Gastrocnemius medialis (tissue), 4 donors: ENCODE measurements around the gene COBL. TPM values are rescaled to one million over a fixed set of nuclear protein-coding genes. Genes with fewer than 3 reads are reported as not detected.

Experiments used
- ATAC-seq, 2 donors: fragments of 150-250 bp; one replicate each; pipeline ENCODE4 v1.9.1; 2016
- DNase-seq, 2 donors: peaks; one replicate each; pipeline ENCODE4 v3.0.0-alpha.2; 2019
- H3K27ac ChIP-seq, 4 donors: fragments of 200-600 bp; sonication (generic); 1 replicate in 1 of 4; 2 replicates in 3 of 4; pipeline ENCODE4 v1.5.1; 2016 to 2018; ENCODE audit warnings: mild to moderate bottlenecking in 2 of 4, moderate library complexity in 1 of 4
- H3K27me3 ChIP-seq, 3 donors: fragments of 200-600 bp; sonication (generic) in 2 of 3; 1 replicate in 1 of 3; 2 replicates in 2 of 3; pipeline versions ENCODE4 v1.5.1 to v1.6.0; 2016 to 2019; ENCODE audit warnings: mild to moderate bottlenecking in 1 of 3, moderate library complexity in 1 of 3
- H3K36me3 ChIP-seq, 2 donors: fragments of 200-600 bp; sonication (generic) in 1 of 2; one replicate each; pipeline ENCODE4 v1.5.1; 2017 to 2018
- H3K4me1 ChIP-seq, 2 donors: fragments of 200-600 bp; sonication (generic) in 1 of 2; one replicate each; pipeline ENCODE4 v1.5.1; 2016 to 2017; ENCODE audit warnings: mild to moderate bottlenecking in 2 of 2
- H3K4me3 ChIP-seq, 4 donors: fragments of 200-600 bp; sonication (generic) in 3 of 4; 1 replicate in 1 of 4; 2 replicates in 3 of 4; pipeline ENCODE4 v1.5.1; 2016 to 2019; ENCODE audit warnings: mild to moderate bottlenecking in 2 of 4
- H3K9me3 ChIP-seq, 3 donors: fragments of 200-600 bp; sonication (generic) in 2 of 3; 1 replicate in 1 of 3; 2 replicates in 2 of 3; pipeline ENCODE4 v1.5.1; 2016 to 2019
- CTCF ChIP-seq, 5 experiments: fragments of 450-650 bp in 3 of 5; fragments of 200-600 bp in 2 of 5; sonication (generic) in 2 of 5; IDR thresholded peaks in 4 of 5; conservative IDR thresholded peaks in 1 of 5; 1 replicate in 4 of 5; 2 replicates in 1 of 5; pipeline ENCODE4 v1.5.1; 2016 to 2019; ENCODE audit warnings: antibody characterized with exemption in 5 of 5, mild to moderate bottlenecking in 3 of 5, moderate library complexity in 3 of 5
- POLR2A ChIP-seq, 2 donors: fragments of 450-650 bp; IDR thresholded peaks; one replicate each; pipeline ENCODE4 v1.6.1; 2017; ENCODE audit warnings: antibody characterized with exemption in 2 of 2, mild to moderate bottlenecking in 2 of 2, moderate library complexity in 2 of 2
- in situ Hi-C, 4 donors: fragments of 200-750 bp; cut with MboI; loops; one replicate each; pipeline versions ENCODE4 v1.15.0 to v1.8.0; 2017; ENCODE audit warnings: low sequenced_read_pairs in 4 of 4
- intact Hi-C: fragments of 100-400 bp; cut with DNase I; formaldehyde crosslinking; loops from one replicate; pipeline ENCODE4 v1.15.1; 2023; ENCODE audit warnings: low total_unique reads
- total RNA-seq, 4 donors: library from RNA; depleted of rRNA; stranded (reverse); fragments of >200 nt; gene quantifications; one replicate each; pipeline versions ENCODE4 v1.1.0 to v1.2.3, GENCODE V29; 2016

The COBL gene
- total RNA-seq, 4 donors from 2014 or later: 82.1 to 170 (median 124) TPM

GRCh38 chr7:51318001-51318400, 1.4 kb upstream of the COBL start:
- TF ChIP-seq CTCF (IDR thresholded peaks at IDR 0.05 in 4 of 5, conservative IDR thresholded peaks at IDR 0.05 in 1 of 5): no peak
- TF ChIP-seq POLR2A (IDR thresholded peaks at IDR 0.05): no peak
- ATAC-seq (no peak), DNase-seq (no peak)
- H3K36me3 ChIP-seq: no peaks in the 10 kb centered on the region
- in situ Hi-C loops (no loop called here), intact Hi-C loops (loop anchor here (5.0 to 10.0 kb wide), 2 partner anchors 39 to 813 kb away; no protein-coding TSS in a partner anchor)
- H3K9me3 ChIP-seq: no peaks in the 10 kb centered on the region
- peak overlapping the region in 1 of 4 donors; percentile 91 for H3K4me3 ChIP-seq
- no peaks in the 10 kb centered on the region for H3K27me3 ChIP-seq
- peaks cover 16 to 18% of the 10 kb centered on the region in 2 donors for H3K4me1 ChIP-seq
- peak overlapping the region; percentile 81 to 95 (median 92) for H3K27ac ChIP-seq

GRCh38 chr7:51317582-51317910, 937 bp upstream of the COBL start:
- intact Hi-C loops (loop anchor here (5.0 to 10.0 kb wide), 2 partner anchors 40 to 813 kb away; no protein-coding TSS in a partner anchor), in situ Hi-C loops (no loop called here)
- H3K36me3 ChIP-seq: no peaks in the 10 kb centered on the region
- peaks cover 16 to 18% of the 10 kb centered on the region in 2 donors for H3K4me1 ChIP-seq
- ATAC-seq: no peak
- no peaks in the 10 kb centered on the region for H3K27me3 ChIP-seq
- H3K9me3 ChIP-seq: no peaks in the 10 kb centered on the region
- TF ChIP-seq CTCF (IDR thresholded peaks at IDR 0.05 in 4 of 5, conservative IDR thresholded peaks at IDR 0.05 in 1 of 5) (no peak), POLR2A (IDR thresholded peaks at IDR 0.05) (no peak)
- DNase-seq: no peak
- peak overlapping the region; percentile 81 to 95 (median 92) for H3K27ac ChIP-seq
- H3K4me3 ChIP-seq: peak overlapping the region; percentile 69 to 91 (median 80)

GRCh38 chr7:51316262-51316665, 345 bp downstream of the COBL start:
- no peaks in the 10 kb centered on the region for H3K36me3 ChIP-seq
- TF ChIP-seq CTCF (IDR thresholded peaks at IDR 0.05 in 4 of 5, conservative IDR thresholded peaks at IDR 0.05 in 1 of 5): peak; percentile 45 to 80 (median 63)
- peak; percentile 47 to 74 for TF ChIP-seq POLR2A (IDR thresholded peaks at IDR 0.05)
- peaks cover 16 to 18% of the 10 kb centered on the region in 2 donors for H3K4me1 ChIP-seq
- intact Hi-C loops: loop anchor here (5.0 to 10.0 kb wide), 2 partner anchors 41 to 811 kb away; no protein-coding TSS in a partner anchor
- peak overlapping the region; percentile 81 to 95 (median 92) for H3K27ac ChIP-seq
- peak overlapping the region; percentile 76 to 91 (median 82) for H3K4me3 ChIP-seq
- in situ Hi-C loops: no loop called here
- ATAC-seq: peak; percentile 75 to 76
- no peaks in the 10 kb centered on the region for H3K9me3 ChIP-seq
- no peaks in the 10 kb centered on the region for H3K27me3 ChIP-seq
- DNase-seq: peak; percentile 58 to 77

GRCh38 chr7:51315393-51316261, 982 bp downstream of the COBL start:
- ATAC-seq (peak; percentile 58 to 61), DNase-seq (peak; percentile 26 to 48)
- Histone ChIP-seq H3K27ac (peak overlapping the region; percentile 81 to 95 (median 92)), H3K4me1 (peaks cover 16 to 19% of the 10 kb centered on the region in 2 donors), H3K4me3 (peak overlapping the region; percentile 76 to 91 (median 82)), H3K9me3 (no peaks in the 10 kb centered on the region), H3K27me3 (no peaks in the 10 kb centered on the region), H3K36me3 (no peaks in the 10 kb centered on the region)
- in situ Hi-C loops: no loop called here
- intact Hi-C loops: loop anchor here (2.0 to 10.0 kb wide), 4 partner anchors 37 to 811 kb away; no protein-coding TSS in a partner anchor
- TF ChIP-seq POLR2A (IDR thresholded peaks at IDR 0.05) (peak; percentile 26 to 49), CTCF (IDR thresholded peaks at IDR 0.05 in 4 of 5, conservative IDR thresholded peaks at IDR 0.05 in 1 of 5) (no peak)
